Measurements from ENCODE around the gene THOC5.

- TF ChIP-seq CTCF (IDR thresholded peaks at IDR 0.05; ENCODE audit: insufficient read depth, low read length, poor library complexity, severe bottlenecking) (no peak), EZH2phosphoT487 (conservative IDR thresholded peaks at IDR 0.05; ENCODE audit: low read length) (no peak)
These were observed 31.4 kb upstream of the THOC5 start for GRCh38 chr22:29584975-29585374.
